GM21723 (cell line): ENCODE measurements around the gene GRHL1.

ENCODE experiments used
- ATAC-seq: cut with Tn5 transposase; IDR thresholded peaks from one replicate; pipeline ENCODE4 v1.9.1; 2021; ENCODE audit warnings: mild to moderate bottlenecking, moderate library complexity; ENCODE audit not compliant: unreplicated experiment

The GRHL1 gene

GRCh38 chr2:10036095-10036884 lies 84.8 kb downstream of the GRHL1 start:
- no peak for ATAC-seq

- ATAC-seq, result no peak
Measured at GRCh38 chr2:10038123-10038522, 86.6 kb downstream of the GRHL1 start.

- ATAC-seq, result no peak
Measured at GRCh38 chr2:10038716-10039115, 87.2 kb downstream of the GRHL1 start.

- ATAC-seq, result no peak
Measured at GRCh38 chr2:10039658-10040410, 88.3 kb downstream of the GRHL1 start.

- ATAC-seq, result no peak
Measured at GRCh38 chr2:10041711-10042110, 90.2 kb downstream of the GRHL1 start.

- no peak for ATAC-seq
Measured at GRCh38 chr2:10042301-10043161, 91.0 kb downstream of the GRHL1 start.

- ATAC-seq, result peak; percentile 64
Measured at GRCh38 chr2:10043256-10043905, 91.9 kb downstream of the GRHL1 start, which contains the start of gene KLF11. KLF11 (plus strand) TSS chr2:10043550; CDS start chr2:10043717, 167 bp downstream.

- peak; percentile 52 for ATAC-seq
Measured at GRCh38 chr2:10043906-10044601, 92.6 kb downstream of the GRHL1 start.

GRCh38 chr2:10045561-10046355 lies 94.3 kb downstream of the GRHL1 start:
- no peak for ATAC-seq

GRCh38 chr2:10046931-10047330 lies 95.4 kb downstream of the GRHL1 start:
- no peak for ATAC-seq

GRCh38 chr2:10047616-10048500 lies 96.4 kb downstream of the GRHL1 start:
- ATAC-seq, result no peak

- ATAC-seq, result no peak
Measured at GRCh38 chr2:10048501-10049171, 97.1 kb downstream of the GRHL1 start.
